MM.1S (cell line): Measurements from ENCODE around the gene HIPK2.

ENCODE experiments used
- DNase-seq: peaks from one replicate; pipeline ENCODE4 v3.0.0-alpha.2; 2015
- H2AFZ ChIP-seq: fragments of 300-600 bp; sonication (generic); 2 replicates; pipeline ENCODE4 v1.6.0; 2016; ENCODE audit warnings: antibody characterized with exemption, low read length
- H3F3A ChIP-seq: fragments of 300-600 bp; sonication (generic); 2 replicates; pipeline ENCODE4 v1.6.1; 2016; ENCODE audit warnings: mild to moderate bottlenecking, antibody characterized with exemption, low read length, moderate library complexity, mixed read lengths; ENCODE audit not compliant: insufficient read depth
- H3K27ac ChIP-seq: fragments of 300-600 bp; sonication (generic); 2 replicates; pipeline ENCODE4 v1.5.1; 2016; ENCODE audit warnings: mild to moderate bottlenecking, low read length
- H3K27me3 ChIP-seq: fragments of 300-600 bp; sonication (generic); replicated peaks from 2 replicates; pipeline ENCODE4 v1.6.0; 2016; ENCODE audit warnings: low read length; ENCODE audit not compliant: insufficient read depth
- H3K36me3 ChIP-seq: fragments of 300-600 bp; sonication (generic); replicated peaks from 2 replicates; pipeline ENCODE4 v1.6.1; 2016; ENCODE audit warnings: mild to moderate bottlenecking, low read length, mixed read lengths; ENCODE audit not compliant: insufficient read depth
- H3K4me1 ChIP-seq: fragments of 300-600 bp; sonication (generic); 2 replicates; pipeline ENCODE4 v1.6.1; 2016; ENCODE audit warnings: low read length, mixed read lengths
- H3K4me2 ChIP-seq: fragments of 300-600 bp; sonication (generic); 2 replicates; pipeline ENCODE4 v1.6.0; 2016; ENCODE audit warnings: low read depth, low read length
- H3K4me3 ChIP-seq: fragments of 300-600 bp; sonication (generic); 2 replicates; pipeline ENCODE4 v1.5.1; 2016; ENCODE audit warnings: low read length, mixed read lengths
- H3K79me2 ChIP-seq: fragments of 300-600 bp; sonication (generic); 2 replicates; pipeline ENCODE4 v1.6.1; 2016; ENCODE audit warnings: mixed run types, low read length, mixed read lengths
- H3K9ac ChIP-seq: fragments of 300-600 bp; sonication (generic); 2 replicates; pipeline ENCODE4 v1.6.1; 2016; ENCODE audit warnings: low read length, mixed read lengths
- H3K9me2 ChIP-seq: fragments of 300-600 bp; sonication (generic); replicated peaks from 2 replicates; pipeline ENCODE4 v1.6.1; 2016; ENCODE audit warnings: mild to moderate bottlenecking, low read length, mixed read lengths; ENCODE audit not compliant: insufficient read depth
- H3K9me3 ChIP-seq: fragments of 300-600 bp; sonication (generic); replicated peaks from 2 replicates; pipeline ENCODE4 v1.6.1; 2016; ENCODE audit warnings: mild to moderate bottlenecking, low read length, mixed read lengths; ENCODE audit not compliant: insufficient read depth
- H4K20me1 ChIP-seq: fragments of 300-600 bp; sonication (generic); 2 replicates; pipeline ENCODE4 v1.6.1; 2016; ENCODE audit warnings: mild to moderate bottlenecking, low read length, moderate library complexity, mixed read lengths; ENCODE audit not compliant: insufficient read depth
- CTCF ChIP-seq: fragments of 300-600 bp; sonication (generic); IDR thresholded peaks from 2 replicates; pipeline ENCODE4 v1.5.1; 2016; ENCODE audit warnings: antibody characterized with exemption, low read length, mixed read lengths
- EZH2 ChIP-seq: fragments of 300-600 bp; sonication (generic); optimal IDR thresholded peaks from 2 replicates; pipeline ENCODE3; 2017; ENCODE audit warnings: low read depth, mild to moderate bottlenecking, antibody characterized with exemption, low read length, mixed read lengths
- EZH2phosphoT487 ChIP-seq: fragments of 300-600 bp; sonication (generic); IDR thresholded peaks from 2 replicates; pipeline ENCODE4 v1.6.1; 2018; ENCODE audit warnings: antibody characterized with exemption, low read length

Gene HIPK2

GRCh38 chr7:139820089-139820488 lies 42.3 kb upstream of the HIPK2 start:
- no peak for DNase-seq
- H3K79me2 ChIP-seq, result no peaks in the 10 kb centered on the region
- TF ChIP-seq CTCF (no peak), EZH2 (no peak), EZH2phosphoT487 (no peak)

GRCh38 chr7:139817249-139817648 lies 39.5 kb upstream of the HIPK2 start:
- no peaks in the 10 kb centered on the region for H3K9me3 ChIP-seq
- H3K9ac ChIP-seq, result no peak overlapping the region
- no peaks in the 10 kb centered on the region for H3K36me3 ChIP-seq
- DNase-seq, result no peak
- no peak overlapping the region for H2AFZ ChIP-seq
- no peaks in the 10 kb centered on the region for H3K27me3 ChIP-seq
- H3K79me2 ChIP-seq, result no peaks in the 10 kb centered on the region
- no peaks in the 10 kb centered on the region for H3K9me2 ChIP-seq
- no peak overlapping the region for H3K27ac ChIP-seq
- no peaks in the 10 kb centered on the region for H4K20me1 ChIP-seq
- H3F3A ChIP-seq, result no peaks in the 10 kb centered on the region
- no peak overlapping the region for H3K4me2 ChIP-seq
- no peak for TF ChIP-seq EZH2
- no peak for TF ChIP-seq EZH2phosphoT487
- no peak for TF ChIP-seq CTCF
- no peaks in the 10 kb centered on the region for H3K4me1 ChIP-seq
- H3K4me3 ChIP-seq, result no peak overlapping the region

More at GRCh38 chr7:139820089-139820488, 42.3 kb upstream of the HIPK2 start:
- H3K4me2 ChIP-seq, result no peak overlapping the region
- no peaks in the 10 kb centered on the region for H3K36me3 ChIP-seq
- H3K4me3 ChIP-seq, result no peak overlapping the region
- no peak overlapping the region for H3K27ac ChIP-seq
- H4K20me1 ChIP-seq, result no peaks in the 10 kb centered on the region
- H3K9me2 ChIP-seq, result no peaks in the 10 kb centered on the region
- no peaks in the 10 kb centered on the region for H3K27me3 ChIP-seq
- no peak overlapping the region for H2AFZ ChIP-seq
- no peaks in the 10 kb centered on the region for H3F3A ChIP-seq
- H3K9me3 ChIP-seq, result no peaks in the 10 kb centered on the region
- no peak overlapping the region for H3K9ac ChIP-seq
- no peaks in the 10 kb centered on the region for H3K4me1 ChIP-seq

- no peaks in the 10 kb centered on the region for H3K9me3 ChIP-seq
- H3K27ac ChIP-seq, result no peak overlapping the region
- no peak for TF ChIP-seq EZH2phosphoT487
- no peak for TF ChIP-seq EZH2
- TF ChIP-seq CTCF, result no peak
- H3K27me3 ChIP-seq, result no peaks in the 10 kb centered on the region
- DNase-seq, result no peak
- H3K79me2 ChIP-seq, result no peaks in the 10 kb centered on the region
- no peak overlapping the region for H3K4me3 ChIP-seq
- peaks cover 20% of the 10 kb centered on the region for H3K4me1 ChIP-seq
- no peaks in the 10 kb centered on the region for H3K9me2 ChIP-seq
- H3F3A ChIP-seq, result no peaks in the 10 kb centered on the region
- H2AFZ ChIP-seq, result no peak overlapping the region
- no peaks in the 10 kb centered on the region for H3K36me3 ChIP-seq
- no peaks in the 10 kb centered on the region for H4K20me1 ChIP-seq
- no peak overlapping the region for H3K9ac ChIP-seq
- H3K4me2 ChIP-seq, result no peak overlapping the region
These were observed 35.9 kb upstream of the HIPK2 start for GRCh38 chr7:139813689-139814088.
